Neuronal stem cell (in vitro differentiated cells): Measurements from ENCODE around the gene GRB14.
"Not testable (repeated sequence)": the region's sequence is repeated elsewhere in the genome, so short reads cannot be mapped to it uniquely, and the experiment has no call there.

Experiments
- DNase-seq: peaks from one replicate; pipeline ENCODE4 v3.0.0-alpha.2; 2013; ENCODE audit warnings: low spot score
- H2AFZ ChIP-seq: one replicate; pipeline ENCODE4 v1.6.1; 2013; ENCODE audit warnings: mild to moderate bottlenecking, low read length, inconsistent platforms
- H2AK5ac ChIP-seq: 2 replicates; pipeline ENCODE4 v1.6.1; 2013; ENCODE audit warnings: low read depth, mild to moderate bottlenecking, inconsistent platforms, low read length, moderate library complexity, mixed read lengths
- H2BK120ac ChIP-seq: 2 replicates; pipeline ENCODE4 v1.6.1; 2013; ENCODE audit warnings: low read depth, mild to moderate bottlenecking, inconsistent platforms, low read length, moderate library complexity, mixed read lengths
- H2BK12ac ChIP-seq: one replicate; pipeline ENCODE4 v1.6.1; 2013; ENCODE audit warnings: low read length, inconsistent platforms
- H2BK15ac ChIP-seq: 2 replicates; pipeline ENCODE4 v1.6.1; 2013; ENCODE audit warnings: mild to moderate bottlenecking, low read length, inconsistent platforms, mixed read lengths
- H2BK5ac ChIP-seq: one replicate; pipeline ENCODE4 v1.6.1; 2013; ENCODE audit warnings: inconsistent platforms, mild to moderate bottlenecking, low read length, moderate library complexity
- H3K14ac ChIP-seq: one replicate; pipeline ENCODE4 v1.6.1; 2013; ENCODE audit warnings: low read length, inconsistent platforms
- H3K18ac ChIP-seq: 2 replicates; pipeline ENCODE4 v1.6.1; 2013; ENCODE audit warnings: low read length, inconsistent platforms
- H3K23ac ChIP-seq: 2 replicates; pipeline ENCODE4 v1.6.1; 2013; ENCODE audit warnings: low read depth, mild to moderate bottlenecking, mixed read lengths, low read length, inconsistent platforms; ENCODE audit not compliant: poor library complexity
- H3K27ac ChIP-seq: replicated peaks from 3 replicates; pipeline ENCODE4 v1.5.1; 2013; ENCODE audit warnings: low read length, inconsistent platforms
- H3K27me3 ChIP-seq, 3 experiments: 2 replicates each; pipeline ENCODE4 v1.6.1; 2013; ENCODE audit warnings: low read length in 3 of 3, mild to moderate bottlenecking in 2 of 3, inconsistent platforms in 1 of 3, low read depth in 1 of 3, mixed read lengths in 1 of 3, moderate library complexity in 1 of 3; ENCODE audit not compliant: control insufficient read depth in 3 of 3, insufficient read depth in 3 of 3
- H3K36me3 ChIP-seq, 2 donors: replicated peaks in 1 of 2; 2 replicates each; pipeline ENCODE4 v1.6.1; 2013; ENCODE audit warnings: low read length in 2 of 2; ENCODE audit not compliant: control insufficient read depth in 2 of 2, insufficient read depth in 2 of 2
- H3K4ac ChIP-seq: 2 replicates; pipeline ENCODE4 v1.6.1; 2013; ENCODE audit warnings: inconsistent platforms, mild to moderate bottlenecking, low read length, moderate library complexity
- H3K4me1 ChIP-seq, 2 donors: 1 replicate in 1 of 2; 2 replicates in 1 of 2; pipeline ENCODE4 v1.6.1; 2013; ENCODE audit warnings: low read length in 2 of 2, low read depth in 1 of 2; ENCODE audit not compliant: control insufficient read depth in 2 of 2, insufficient read depth in 1 of 2
- H3K4me2 ChIP-seq: one replicate; pipeline ENCODE4 v1.6.1; 2013; ENCODE audit warnings: mild to moderate bottlenecking, low read length, inconsistent platforms; ENCODE audit not compliant: insufficient read depth, poor library complexity, severe bottlenecking
- H3K4me3 ChIP-seq, 2 donors: 2 replicates each; pipeline ENCODE4 v1.5.1; 2013; ENCODE audit warnings: low read length in 2 of 2, mild to moderate bottlenecking in 2 of 2, inconsistent platforms in 1 of 2, moderate library complexity in 1 of 2
- H3K79me1 ChIP-seq: one replicate; pipeline ENCODE4 v1.6.1; 2013; ENCODE audit warnings: low read depth, mild to moderate bottlenecking, inconsistent platforms, low read length, moderate library complexity
- H3K9ac ChIP-seq: one replicate; pipeline ENCODE4 v1.6.1; 2013; ENCODE audit warnings: mild to moderate bottlenecking, low read depth, low read length, inconsistent platforms; ENCODE audit not compliant: poor library complexity
- H3K9me3 ChIP-seq, 2 donors: replicated peaks in 1 of 2; 2 replicates each; pipeline versions ENCODE3 to v1.6.1; 2013; ENCODE audit warnings: low read length in 2 of 2, mild to moderate bottlenecking in 2 of 2, inconsistent platforms in 1 of 2, low read depth in 1 of 2, mixed read lengths in 1 of 2, moderate library complexity in 1 of 2; ENCODE audit not compliant: control insufficient read depth in 2 of 2, insufficient read depth in 1 of 2
- H4K8ac ChIP-seq: one replicate; pipeline ENCODE4 v1.6.1; 2013; ENCODE audit warnings: low read depth, mild to moderate bottlenecking, inconsistent platforms, low read length, moderate library complexity
- H4K91ac ChIP-seq: one replicate; pipeline ENCODE4 v1.6.1; 2013; ENCODE audit warnings: low read length, low read depth, mild to moderate bottlenecking, inconsistent platforms; ENCODE audit not compliant: poor library complexity
- WGBS, 2 donors: extraction: QIAGEN DNeasy Blood & Tissue Kit; methylation state at CpG; one replicate each; pipeline ENCODE4 v1.1.7; 2013; ENCODE audit warnings: missing lambda C conversion rate in 2 of 2, mixed read lengths in 1 of 2; ENCODE audit not compliant: insufficient read length in 2 of 2, insufficient replicate concordance in 1 of 2; ENCODE audit errors: extremely low coverage in 2 of 2; 5-methylcytosine and 5-hydroxymethylcytosine counted together

The GRB14 gene

GRCh38 chr2:164473021-164473420 is 148.3 kb downstream of the GRB14 start:
- Histone ChIP-seq H3K9me3 (no peaks in the 10 kb centered on the region), H3K79me1 (no peaks in the 10 kb centered on the region), H4K8ac (no peak overlapping the region), H3K4me1 (no peaks in the 10 kb centered on the region), H2BK5ac (no peak overlapping the region), H2AK5ac (no peak overlapping the region), H2AFZ (no peak overlapping the region), H3K4ac (no peak overlapping the region), H3K14ac (no peak overlapping the region), H3K4me2 (no peak overlapping the region), H2BK12ac (no peak overlapping the region), H4K91ac (no peak overlapping the region), H2BK15ac (no peak overlapping the region), H3K36me3 (no peaks in the 10 kb centered on the region), H3K27me3 (no peaks in the 10 kb centered on the region), H3K4me3 (no peak overlapping the region), H3K18ac (no peak overlapping the region), H2BK120ac (no peak overlapping the region), H3K9ac (no peak overlapping the region), H3K23ac (no peak overlapping the region), H3K27ac (no peak overlapping the region)
- no peak for DNase-seq
- no CpG with 5 or more reads among the region's 1 CpG for WGBS, 2 donors

- H3K79me1 ChIP-seq, H3K18ac ChIP-seq, H3K23ac ChIP-seq, H3K4me3 ChIP-seq, H3K4me1 ChIP-seq, H3K14ac ChIP-seq, H4K91ac ChIP-seq, H3K4ac ChIP-seq, DNase-seq, H3K36me3 ChIP-seq, H3K4me2 ChIP-seq, H3K9ac ChIP-seq, H2BK120ac ChIP-seq, H3K9me3 ChIP-seq, H2BK15ac ChIP-seq, H2BK5ac ChIP-seq, H2BK12ac ChIP-seq, H3K27ac ChIP-seq, H3K27me3 ChIP-seq, H2AK5ac ChIP-seq, H4K8ac ChIP-seq, H2AFZ ChIP-seq: not testable (repeated sequence)
- WGBS, 2 donors = no CpG with 5 or more reads among the region's 2 CpGs
Measured at GRCh38 chr2:164465047-164465446, 156.2 kb downstream of the GRB14 start.

- no peak overlapping the region for H2AK5ac ChIP-seq
- no peak overlapping the region for H4K8ac ChIP-seq
- H3K4me2 ChIP-seq = no peak overlapping the region
- H4K91ac ChIP-seq = no peak overlapping the region
- no peaks in the 10 kb centered on the region for H3K79me1 ChIP-seq
- no peaks in the 10 kb centered on the region for H3K4me1 ChIP-seq
- no peak overlapping the region for H3K23ac ChIP-seq
- H2BK15ac ChIP-seq = no peak overlapping the region
- no peak overlapping the region for H3K27ac ChIP-seq
- no peak overlapping the region for H3K4ac ChIP-seq
- no peak overlapping the region for H3K14ac ChIP-seq
- no peaks in the 10 kb centered on the region for H3K36me3 ChIP-seq
- no peaks in the 10 kb centered on the region for H3K27me3 ChIP-seq
- H2BK120ac ChIP-seq = no peak overlapping the region
- no peak overlapping the region for H2AFZ ChIP-seq
- no peak overlapping the region for H3K4me3 ChIP-seq
- no peaks in the 10 kb centered on the region for H3K9me3 ChIP-seq
- H3K18ac ChIP-seq = no peak overlapping the region
- H2BK12ac ChIP-seq = no peak overlapping the region
- DNase-seq = no peak
- no peak overlapping the region for H2BK5ac ChIP-seq
- no CpG with 5 or more reads among the region's 5 CpGs for whole genome bisulfite sequencing, 2 donors
- H3K9ac ChIP-seq = no peak overlapping the region
Measured at GRCh38 chr2:164464376-164464775, 156.9 kb downstream of the GRB14 start.

- H2BK15ac ChIP-seq = no peak overlapping the region
- H3K36me3 ChIP-seq = no peaks in the 10 kb centered on the region
- no peak overlapping the region for H4K91ac ChIP-seq
- no peaks in the 10 kb centered on the region for H3K79me1 ChIP-seq
- DNase-seq = no peak
- H3K4me2 ChIP-seq = no peak overlapping the region
- H3K4me3 ChIP-seq = no peak overlapping the region
- peaks cover 0 to 6% of the 10 kb centered on the region in 2 donors for H3K4me1 ChIP-seq
- WGBS, 2 donors = no CpG with 5 or more reads among the region's 2 CpGs
- H3K9me3 ChIP-seq = no peaks in the 10 kb centered on the region
- no peak overlapping the region for H3K4ac ChIP-seq
- no peak overlapping the region for H3K9ac ChIP-seq
- peak overlapping the region; percentile 11 for H3K18ac ChIP-seq
- H3K27ac ChIP-seq = no peak overlapping the region
- H2AFZ ChIP-seq = no peak overlapping the region
- H3K23ac ChIP-seq = no peak overlapping the region
- H4K8ac ChIP-seq = no peak overlapping the region
- no peak overlapping the region for H2BK120ac ChIP-seq
- H2BK5ac ChIP-seq = no peak overlapping the region
- no peaks in the 10 kb centered on the region for H3K27me3 ChIP-seq
- no peak overlapping the region for H3K14ac ChIP-seq
- H2BK12ac ChIP-seq = no peak overlapping the region
- no peak overlapping the region for H2AK5ac ChIP-seq
Measured at GRCh38 chr2:164458792-164459191, 162.5 kb downstream of the GRB14 start.
